NOMO-1 treated with dmso at 0.1 percent for 144 hours (cell line): ENCODE measurements around the gene MAP3K4.
A peak's percentile ranks its signal among the peaks of the same experiment; 100 is the strongest.

Experiments used
- DNase-seq: peaks from one replicate; lab custom pipeline; 2025; ENCODE audit not compliant: unreplicated experiment; lab: John Stamatoyannopoulos, UW

The MAP3K4 gene

DNA sequence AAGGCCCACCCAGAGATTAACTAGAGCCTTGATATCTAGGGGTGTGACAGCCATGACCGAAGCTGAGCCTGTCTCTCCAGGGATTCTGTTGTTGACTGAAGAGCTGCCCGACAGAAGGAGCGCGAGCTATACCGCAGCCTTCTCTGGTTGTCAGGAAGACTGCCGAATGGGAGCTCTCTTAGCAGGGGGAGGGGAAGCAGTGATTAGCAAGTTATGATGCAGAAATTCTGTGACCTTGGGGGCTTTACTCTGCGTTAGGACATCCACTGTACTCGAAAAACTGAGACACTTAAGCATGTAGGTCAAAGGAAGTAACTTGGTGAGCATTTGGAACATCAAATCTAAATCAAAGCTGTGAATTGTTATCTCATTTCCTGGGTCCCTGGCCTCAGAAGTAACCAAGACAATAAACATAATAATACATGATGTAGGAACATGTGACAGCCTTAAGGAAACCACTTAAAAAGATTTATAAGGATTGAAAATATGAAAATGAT, 84.7 kb downstream of the MAP3K4 start:
- no peak for DNase-seq

DNA sequence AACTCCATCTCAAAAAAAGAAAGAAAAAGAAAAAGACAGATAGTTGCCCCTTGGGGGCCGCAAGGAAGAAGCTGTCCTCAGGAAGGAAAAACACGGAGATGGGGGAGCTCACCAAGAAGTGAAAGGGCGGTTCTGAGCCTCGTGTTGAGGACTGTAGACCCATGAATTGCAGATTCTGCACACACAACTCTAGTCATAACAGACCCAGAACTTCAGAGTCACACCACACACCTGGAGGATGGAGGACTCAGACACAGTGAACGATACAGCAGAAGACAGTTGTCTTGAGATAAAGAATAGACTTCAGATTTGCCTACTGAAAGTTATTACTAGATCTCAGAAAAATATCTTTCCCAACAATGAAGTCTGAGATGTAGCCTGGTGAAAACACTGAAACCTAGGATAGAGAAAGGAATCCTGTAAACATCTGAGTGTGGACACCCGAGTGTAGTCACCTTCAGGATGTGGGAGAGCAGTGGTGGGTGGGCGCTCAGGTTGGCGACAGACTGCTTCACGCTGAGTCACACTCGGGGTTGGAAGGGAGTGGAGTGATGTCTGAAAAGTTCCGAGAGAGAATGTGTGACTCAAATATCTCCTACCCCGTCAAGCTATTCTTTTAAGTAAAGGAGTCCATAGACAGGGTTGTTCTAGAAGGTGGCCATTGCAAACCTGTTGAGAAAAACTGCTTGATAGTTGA, 88.1 kb downstream of the MAP3K4 start:
- DNase-seq: no peak

DNA sequence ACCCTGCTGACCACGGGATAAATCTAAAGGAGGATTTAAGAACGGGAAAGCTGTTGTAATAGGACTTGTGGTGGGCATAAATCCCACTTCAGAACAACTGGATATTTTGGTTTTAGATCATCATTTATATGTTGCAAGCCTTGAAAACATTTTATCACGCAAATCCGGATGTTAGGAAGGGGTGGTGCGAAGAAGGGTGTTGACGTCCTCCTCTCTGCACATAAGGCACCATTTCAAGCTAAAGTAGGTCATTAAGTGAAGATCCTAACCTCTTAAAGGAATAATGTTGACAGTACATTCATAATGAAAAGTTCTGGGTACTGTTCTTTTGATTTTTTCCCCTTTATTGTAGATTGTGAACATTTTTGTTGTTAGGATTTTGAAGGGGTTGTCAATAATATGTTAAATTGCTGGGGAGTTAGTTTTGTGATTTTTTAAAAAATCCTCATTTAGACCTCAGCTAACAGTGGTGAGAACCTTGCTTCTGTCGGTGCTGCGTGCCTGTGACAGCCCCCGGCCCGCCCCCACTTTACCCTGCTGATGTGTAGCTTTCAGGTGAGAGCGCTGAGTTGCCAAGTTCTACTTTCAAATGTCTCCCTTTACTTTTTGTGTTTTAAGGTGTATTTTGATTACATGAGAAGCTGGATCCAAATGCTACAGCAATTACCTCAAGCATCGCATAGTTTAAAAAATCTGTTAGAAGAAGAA, 88.8 kb downstream of the MAP3K4 start:
- DNase-seq: no peak

DNA sequence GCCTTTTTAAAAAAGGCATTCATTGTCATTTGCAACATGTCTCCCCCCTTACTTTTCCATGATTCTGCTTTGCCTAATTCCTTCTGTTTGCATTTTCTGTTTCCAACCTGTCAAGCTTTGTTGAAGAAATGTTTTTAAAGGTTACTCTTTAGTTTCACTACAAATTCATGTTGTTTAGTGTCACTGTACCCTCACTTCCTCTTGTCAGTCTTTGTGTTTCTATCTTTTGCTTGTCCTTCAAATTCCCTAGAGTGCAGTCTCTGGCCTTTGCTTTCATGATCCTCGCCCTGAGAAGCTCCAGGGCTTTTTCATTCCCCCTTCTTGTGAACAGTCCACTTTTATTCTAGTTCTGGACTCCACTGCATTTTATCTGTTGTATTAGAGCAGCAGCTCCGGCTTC, 90.6 kb downstream of the MAP3K4 start:
- DNase-seq: no peak

DNA sequence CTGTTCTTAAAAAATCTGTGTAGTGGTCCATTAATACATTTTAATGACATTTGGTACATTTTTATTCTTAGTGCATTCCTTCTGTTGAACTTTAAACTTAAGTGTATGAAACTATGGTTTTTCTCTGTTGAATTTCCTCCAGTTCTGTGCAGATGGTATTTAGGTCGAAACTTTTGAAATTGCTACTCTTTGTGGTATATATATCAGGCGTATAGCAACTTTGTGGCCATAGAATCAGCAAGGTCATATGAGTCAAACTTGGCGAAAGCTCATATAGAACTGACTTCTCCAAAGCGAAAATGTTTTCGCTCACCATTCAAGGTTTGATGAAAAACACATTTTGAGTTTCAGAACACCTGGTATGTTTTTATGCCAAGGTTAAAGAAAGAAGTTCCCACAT, 93.7 kb downstream of the MAP3K4 start:
- no peak for DNase-seq

DNA sequence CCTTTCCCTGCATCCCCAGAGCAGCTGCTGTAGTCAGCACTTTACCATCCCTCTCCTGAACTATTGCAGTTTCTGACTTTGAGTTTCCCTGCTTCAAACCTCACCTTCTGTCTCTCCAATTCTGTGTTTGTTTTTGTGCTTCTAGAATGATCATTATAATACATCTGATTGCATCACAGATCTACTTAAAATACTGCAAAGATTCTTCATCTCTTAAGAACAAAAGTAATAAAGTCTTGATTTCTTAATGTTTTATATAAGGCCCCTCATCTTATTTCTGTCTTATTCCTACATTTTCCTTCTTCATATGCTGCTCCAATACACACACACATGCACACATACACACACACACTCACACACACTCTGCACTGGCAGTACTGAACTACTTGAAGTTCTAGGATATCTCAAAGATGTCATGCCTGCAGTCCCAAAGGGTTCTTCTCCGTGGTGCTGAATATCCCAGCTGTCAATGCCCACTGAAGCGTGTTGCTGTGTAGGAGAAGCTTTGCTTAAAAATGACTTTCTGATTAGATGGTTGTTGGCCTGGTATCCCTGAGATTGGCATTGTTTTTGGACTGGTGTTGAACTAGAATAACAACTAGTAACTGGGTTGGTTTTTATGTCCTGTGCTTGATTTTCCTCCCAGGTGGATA, 97.2 kb downstream of the MAP3K4 start:
- no peak for DNase-seq

DNA sequence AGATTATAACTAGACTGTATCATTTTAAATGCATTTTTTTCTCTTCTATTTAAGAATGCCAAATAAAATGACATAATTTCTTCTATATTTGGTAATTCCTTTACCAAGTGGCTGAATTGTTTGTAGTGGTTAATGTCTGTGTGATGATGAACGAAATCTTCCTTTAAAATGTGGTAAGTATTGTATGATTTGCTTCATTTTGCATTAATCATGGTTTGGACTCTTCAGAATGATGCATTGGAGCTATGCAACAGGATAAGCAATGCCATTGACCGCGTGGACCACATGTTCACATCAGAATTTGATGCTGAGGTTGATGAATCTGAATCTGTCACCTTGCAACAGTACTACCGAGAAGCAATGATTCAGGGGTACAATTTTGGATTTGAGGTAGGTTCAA, 99.6 kb downstream of the MAP3K4 start:
- no peak for DNase-seq

DNA sequence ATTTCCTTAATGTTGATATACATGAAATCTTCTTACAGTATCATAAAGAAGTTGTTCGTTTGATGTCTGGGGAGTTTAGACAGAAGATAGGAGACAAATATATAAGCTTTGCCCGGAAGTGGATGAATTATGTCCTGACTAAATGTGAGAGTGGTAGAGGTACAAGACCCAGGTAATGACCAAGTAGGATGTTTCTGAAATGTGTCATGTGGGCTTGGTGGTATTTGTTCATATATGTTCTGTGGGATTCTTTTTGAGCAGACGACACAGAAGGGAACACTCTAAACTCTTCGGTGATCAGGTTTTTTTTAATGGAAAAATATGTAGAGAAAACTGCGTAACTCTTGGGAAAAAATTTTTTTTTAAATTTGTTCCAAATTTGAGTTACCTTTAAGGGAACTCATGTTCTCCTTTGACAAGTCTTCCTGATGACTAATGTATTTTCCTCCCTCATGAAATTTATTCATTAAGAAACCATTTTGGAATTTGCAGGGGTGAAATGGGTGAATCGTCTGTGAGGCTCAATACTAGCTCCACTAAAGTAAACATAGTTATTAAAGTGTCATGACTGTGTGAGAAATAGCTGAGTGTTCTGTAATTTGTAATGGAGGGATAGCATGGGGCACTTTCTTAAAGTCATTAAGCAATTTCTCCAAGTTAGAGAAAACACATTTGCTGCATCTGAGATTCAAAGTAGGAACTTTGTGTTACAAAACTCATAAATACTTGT, 100.6 kb downstream of the MAP3K4 start:
- DNase-seq: no peak

DNA sequence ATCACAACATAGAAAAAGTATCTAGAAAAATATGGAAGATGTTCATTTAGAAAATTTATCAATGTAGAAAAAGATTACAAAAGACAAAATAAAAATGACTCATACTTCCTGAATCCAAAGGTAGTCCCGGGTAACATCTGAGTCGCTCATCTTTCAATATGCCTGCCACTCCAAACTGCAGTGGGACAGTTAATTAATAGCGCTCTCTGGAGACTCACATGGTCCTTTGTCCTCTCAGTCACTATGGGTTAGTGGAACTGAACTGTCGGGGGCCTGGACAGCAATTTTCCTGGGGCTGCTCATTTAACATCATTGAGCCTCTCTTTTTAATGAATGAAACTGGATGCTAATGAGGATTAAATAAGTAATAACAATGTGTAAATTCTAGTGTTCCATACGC, 103.4 kb downstream of the MAP3K4 start:
- DNase-seq: no peak

DNA sequence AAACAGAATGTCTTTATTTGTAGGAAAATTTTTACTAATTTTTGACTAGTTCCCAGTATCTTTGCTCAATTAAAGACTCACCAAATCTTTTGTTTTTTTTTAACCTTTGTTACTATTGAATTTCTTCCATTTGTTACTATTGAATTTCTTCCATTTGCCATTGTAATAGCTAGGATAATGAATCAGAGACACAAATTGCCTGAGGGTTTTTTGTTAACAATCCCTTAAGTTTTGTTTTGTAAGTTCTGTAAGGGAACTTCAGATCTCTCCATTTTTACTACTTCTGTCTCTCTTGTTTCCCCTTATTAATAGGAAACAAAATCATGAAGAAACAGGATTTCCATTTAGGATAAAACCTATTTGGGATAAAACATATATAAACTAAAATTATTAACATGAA, 104.3 kb downstream of the MAP3K4 start:
- no peak for DNase-seq

DNA sequence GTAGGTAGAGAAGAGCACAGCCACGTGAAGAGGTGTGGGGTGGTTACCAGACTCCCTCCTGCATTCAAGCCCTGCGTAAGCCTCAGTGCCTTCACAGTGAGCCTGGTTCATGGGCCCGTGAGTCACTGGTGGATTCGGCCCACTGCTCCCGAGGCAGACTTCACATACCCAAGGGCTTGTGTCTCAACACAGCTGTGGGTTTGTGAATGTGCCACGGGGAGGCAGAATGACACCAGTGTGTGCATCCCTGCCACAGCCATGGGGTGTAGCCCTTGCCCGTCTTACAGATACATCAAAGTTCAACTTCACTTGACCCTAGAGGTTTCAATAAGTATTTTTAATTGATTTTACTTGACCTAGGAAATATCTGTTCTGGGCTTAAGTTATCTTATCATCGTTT, 108.5 kb downstream of the MAP3K4 start:
- no peak for DNase-seq

DNA sequence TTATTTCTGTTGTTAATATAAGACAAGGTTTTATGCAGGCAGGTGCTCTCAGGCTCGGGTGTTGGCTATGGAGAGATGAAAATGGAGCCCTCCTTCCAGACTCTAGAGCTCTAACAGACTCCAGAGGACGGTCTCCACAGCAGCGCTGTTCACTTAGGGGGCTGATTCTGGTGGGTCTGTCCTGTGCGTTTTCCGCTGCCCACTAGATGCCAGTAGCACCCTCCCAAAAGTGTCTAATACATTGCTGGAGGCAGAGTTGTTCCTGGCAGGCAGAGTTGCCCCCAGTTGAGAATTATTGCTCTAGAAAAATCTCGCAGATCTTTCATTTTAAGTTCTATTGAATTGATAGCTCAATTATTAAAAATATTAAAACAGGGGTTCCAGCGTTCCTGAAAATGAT, 109.9 kb downstream of the MAP3K4 start:
- DNase-seq: no peak

DNA sequence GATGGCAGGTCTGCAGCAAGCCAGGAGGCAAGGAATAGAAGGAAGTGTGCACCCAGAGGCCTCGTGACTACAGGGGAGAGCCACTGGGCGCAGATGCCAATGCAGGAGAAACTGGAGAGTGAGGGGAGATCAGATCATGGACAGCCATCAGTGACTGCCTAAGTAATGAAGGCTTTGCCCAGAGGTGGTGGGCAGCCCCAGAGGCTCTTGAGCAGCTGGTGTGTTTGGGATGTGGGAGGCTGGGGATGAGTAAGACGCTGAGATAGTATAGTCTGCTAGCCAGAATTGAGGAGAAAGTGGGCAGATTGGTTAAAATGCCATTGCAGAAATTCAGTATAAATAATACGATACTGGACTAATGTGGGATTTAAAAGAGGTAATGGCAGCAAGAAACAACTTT, 111.9 kb downstream of the MAP3K4 start:
- DNase-seq: no peak

DNA sequence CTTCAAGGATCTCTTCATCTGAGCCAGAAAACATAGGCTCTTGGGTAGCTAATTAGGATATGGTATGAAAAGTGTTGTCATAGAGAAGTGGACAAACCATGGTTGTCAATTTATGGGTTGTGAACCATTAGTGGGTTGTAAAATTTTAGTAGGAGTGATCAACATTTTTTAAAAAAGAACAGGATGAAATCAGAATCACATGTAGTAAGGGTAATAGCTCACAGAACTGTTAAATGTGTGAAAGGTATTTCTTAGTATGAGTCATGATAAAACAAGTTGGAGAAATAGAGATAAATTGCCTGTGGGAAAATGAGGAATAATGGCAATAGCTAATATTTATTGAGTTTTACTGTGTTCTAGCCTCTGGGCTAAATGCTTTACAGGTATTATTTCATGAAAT, 113.4 kb downstream of the MAP3K4 start:
- DNase-seq: no peak

DNA sequence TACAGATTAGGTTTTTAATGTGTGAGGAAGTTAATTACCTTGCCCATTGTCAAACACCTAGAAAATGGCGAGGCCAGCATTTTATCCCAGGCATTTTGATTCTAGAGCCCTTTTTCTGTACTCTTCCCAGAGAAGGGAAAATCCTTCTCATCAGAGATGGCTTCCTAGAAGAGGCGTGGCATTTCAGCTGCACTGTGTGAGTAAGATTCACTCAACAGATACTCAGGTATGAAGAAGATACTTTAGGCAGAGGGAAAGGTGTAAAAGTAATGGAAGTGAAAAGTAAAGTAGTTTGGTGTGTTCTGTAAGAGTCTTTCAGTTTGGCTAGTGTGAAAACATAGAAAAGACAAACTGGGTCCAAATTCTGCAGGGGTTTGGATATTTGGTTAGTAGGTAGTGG, 113.8 kb downstream of the MAP3K4 start:
- no peak for DNase-seq

DNA sequence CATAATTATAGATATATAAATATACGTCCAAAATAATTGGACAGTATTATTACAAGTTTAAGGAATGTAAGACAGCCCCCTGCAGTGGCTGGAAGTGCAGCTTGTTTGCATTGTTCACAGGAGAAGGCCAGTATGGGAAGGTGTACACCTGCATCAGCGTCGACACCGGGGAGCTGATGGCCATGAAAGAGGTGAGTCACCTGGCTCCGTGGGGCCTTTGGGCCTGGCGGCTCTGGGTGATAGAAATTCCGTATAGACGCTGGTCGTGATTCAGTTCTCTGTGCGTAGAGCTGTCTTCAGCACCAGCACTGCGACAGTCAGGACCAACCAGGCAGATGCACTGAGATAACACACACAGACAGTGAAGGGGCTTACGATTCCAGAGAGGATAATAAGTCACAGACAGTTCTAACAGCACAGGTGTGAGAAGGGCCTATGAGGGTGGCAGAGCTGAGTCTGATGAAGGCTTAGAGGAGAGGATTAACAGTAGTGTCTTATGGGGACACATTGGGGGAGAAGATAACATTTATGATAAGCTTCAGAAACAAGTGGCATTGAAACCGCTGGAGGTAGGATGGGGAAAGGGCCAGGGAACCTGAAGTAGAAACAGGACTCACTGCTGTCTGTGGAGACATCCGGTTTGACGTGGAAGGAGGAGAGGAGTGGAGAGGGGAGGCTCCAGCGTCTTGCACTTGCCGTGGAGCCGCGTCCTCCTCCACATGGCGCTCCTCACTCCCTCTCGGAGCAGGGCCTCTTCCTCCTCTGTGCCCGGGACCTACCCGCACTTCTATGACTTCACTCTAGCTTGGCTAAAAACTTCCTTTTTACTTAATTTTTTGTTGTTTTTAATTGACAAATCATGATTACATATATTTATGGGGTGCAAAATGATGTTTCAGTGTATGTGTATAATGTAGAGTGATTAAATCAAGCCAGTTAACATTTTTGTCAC, 116.5 kb downstream of the MAP3K4 start:
- no peak for DNase-seq

DNA sequence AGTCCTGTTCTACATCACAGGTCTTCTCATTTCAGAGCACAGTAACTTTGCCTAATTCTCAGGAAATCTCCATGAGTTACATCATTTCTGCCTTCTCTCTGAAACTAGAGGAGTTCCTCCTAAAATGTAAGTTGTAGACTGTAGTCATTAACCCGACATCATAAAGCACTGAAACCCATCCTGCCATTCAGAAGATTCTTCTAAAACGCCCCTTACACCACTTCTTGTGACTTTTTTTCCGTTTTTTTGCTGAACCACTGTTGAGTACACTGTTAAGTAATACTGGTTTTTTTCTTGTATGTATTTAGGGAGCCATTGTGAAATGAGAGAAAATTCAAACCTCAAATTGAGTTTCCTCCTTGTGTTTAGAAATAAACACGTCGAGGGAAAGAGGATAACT, 117.3 kb downstream of the MAP3K4 start:
- peak; percentile 72 for DNase-seq

DNA sequence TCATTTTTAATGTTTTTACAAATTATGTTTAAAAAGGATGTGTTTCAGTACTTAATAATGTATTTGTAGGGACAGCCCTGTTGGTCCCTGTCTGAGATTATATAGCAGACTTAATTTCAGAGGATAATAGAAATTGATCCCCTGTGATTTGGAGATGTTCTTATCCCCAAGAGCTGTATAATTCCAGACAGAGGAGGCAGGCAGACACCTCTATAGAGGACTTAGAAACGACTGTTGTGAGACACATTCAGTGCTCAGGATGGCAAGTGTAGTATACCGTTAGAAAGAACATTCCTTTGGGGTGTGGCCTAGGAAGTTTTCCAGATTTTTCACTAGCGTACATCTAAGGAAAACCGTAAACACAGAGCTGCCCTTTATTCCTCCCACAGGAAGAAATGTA, 117.8 kb downstream of the MAP3K4 start:
- DNase-seq: no peak

DNA sequence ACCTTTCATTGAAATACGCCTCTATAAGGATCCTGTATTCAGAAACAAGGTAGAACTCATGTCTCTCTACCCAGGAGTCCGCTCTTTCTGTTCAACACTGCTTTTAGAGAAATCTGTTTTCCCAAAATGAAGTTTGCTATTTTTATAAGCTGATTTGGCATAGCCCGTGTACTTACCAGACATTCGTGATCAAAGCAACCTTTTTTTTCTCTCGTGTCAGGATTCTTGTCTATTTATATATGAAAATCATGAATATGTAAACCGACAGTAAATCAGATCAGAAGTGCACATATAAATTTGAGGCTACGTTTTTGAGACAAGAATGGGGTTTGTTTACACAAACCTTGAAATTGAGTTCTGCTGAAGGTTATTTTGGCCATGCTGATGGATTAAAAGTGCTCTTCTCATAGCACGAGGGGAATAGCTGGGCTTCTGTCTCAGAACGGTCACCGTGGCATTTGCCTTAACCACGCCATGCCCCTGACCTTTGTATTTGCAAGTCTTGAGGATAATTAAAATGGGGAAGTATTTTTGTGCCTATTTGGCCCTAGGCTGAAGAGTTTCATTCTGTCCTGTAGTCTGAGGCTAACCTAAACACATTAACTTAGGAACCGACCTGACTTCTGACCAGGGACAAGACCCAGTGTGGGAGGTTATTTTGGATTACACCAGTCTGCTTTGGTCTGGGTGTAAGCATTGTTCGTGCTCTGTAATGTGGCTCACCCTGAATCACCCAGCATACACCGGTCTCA, 118.6 kb downstream of the MAP3K4 start:
- no peak for DNase-seq

DNA sequence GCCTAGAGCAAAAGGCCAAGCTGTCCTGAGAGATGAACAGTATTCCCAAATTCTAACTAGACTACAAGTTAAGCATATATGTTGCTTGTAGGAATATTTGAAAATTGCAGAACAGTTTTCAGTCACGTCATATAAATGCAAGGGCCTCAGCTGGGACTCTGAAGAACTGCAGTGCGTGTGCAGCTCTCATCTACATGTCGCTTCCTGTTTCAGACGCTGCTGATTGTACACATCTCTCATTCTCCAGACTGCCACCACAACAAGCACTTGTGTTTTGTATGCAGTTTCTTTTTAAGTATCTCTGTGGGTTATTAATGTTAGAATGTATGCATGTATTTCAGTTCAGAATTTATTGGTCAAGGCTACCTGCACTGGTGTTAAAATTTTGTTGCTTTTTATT, 119.7 kb downstream of the MAP3K4 start:
- DNase-seq: peak; percentile 5
